Tibial nerve (tissue), 4 donors: Measurements from ENCODE around the gene PRSS12. TPM values are rescaled to one million over a fixed set of nuclear protein-coding genes. Genes with fewer than 3 reads are reported as not detected.
A peak's percentile ranks its signal among the peaks of the same experiment; 100 is the strongest.

Experiments used
- DNase-seq, 2 donors: peaks; one replicate each; pipeline ENCODE4 v3.0.0-alpha.2; 2019; ENCODE audit warnings: low spot score in 2 of 2
- H3K27ac ChIP-seq, 4 donors: fragments of 200-600 bp; sonication (generic) in 3 of 4; one replicate each; pipeline ENCODE4 v1.5.1; 2017 to 2019; ENCODE audit warnings: mild to moderate bottlenecking in 1 of 4
- H3K27me3 ChIP-seq, 2 donors: fragments of 200-600 bp; sonication (generic) in 1 of 2; one replicate each; pipeline versions ENCODE4 v1.5.1 to v1.6.0; 2017 to 2019
- H3K36me3 ChIP-seq, 3 donors: fragments of 200-600 bp; sonication (generic); one replicate each; pipeline ENCODE4 v1.5.1; 2018 to 2019
- H3K4me1 ChIP-seq, 4 donors: fragments of 200-600 bp; sonication (generic) in 3 of 4; one replicate each; pipeline ENCODE4 v1.5.1; 2017 to 2019
- H3K4me3 ChIP-seq, 4 donors: fragments of 200-600 bp; sonication (generic) in 3 of 4; one replicate each; pipeline ENCODE4 v1.5.1; 2017 to 2019; ENCODE audit warnings: mild to moderate bottlenecking in 1 of 4, moderate library complexity in 1 of 4
- H3K9me3 ChIP-seq, 4 donors: fragments of 200-600 bp; sonication (generic) in 3 of 4; one replicate each; pipeline ENCODE4 v1.5.1; 2017 to 2019
- CTCF ChIP-seq, 5 experiments: fragments of 200-600 bp in 3 of 5; fragments of 450-650 bp in 2 of 5; sonication (generic) in 3 of 5; IDR thresholded peaks; one replicate each; pipeline ENCODE4 v1.5.1; 2016 to 2019; ENCODE audit warnings: antibody characterized with exemption in 5 of 5, mild to moderate bottlenecking in 3 of 5, moderate library complexity in 2 of 5
- EP300 ChIP-seq, 2 donors: sonication (generic); formaldehyde crosslinking; IDR thresholded peaks; one replicate each; pipeline ENCODE4 v1.6.1; 2017; ENCODE audit warnings: antibody characterized with exemption in 2 of 2, mild to moderate bottlenecking in 1 of 2
- POLR2A ChIP-seq, 2 donors: fragments of 450-650 bp; IDR thresholded peaks; one replicate each; pipeline ENCODE4 v1.6.1; 2017; ENCODE audit warnings: antibody characterized with exemption in 2 of 2, mild to moderate bottlenecking in 2 of 2, moderate library complexity in 2 of 2
- WGBS, 2 donors: methylation state at CpG; one replicate each; pipeline ENCODE4 v1.1.5; 2018; 5-methylcytosine and 5-hydroxymethylcytosine counted together
- total RNA-seq, 4 donors: library from RNA; depleted of rRNA; stranded (reverse); fragments of >200 nt; gene quantifications; one replicate each; pipeline ENCODE4 v1.1.0, GENCODE V29; 2016

PRSS12 gene
- total RNA-seq, 4 donors from 2014 or later: under 0.01 to 0.90 (median 0.21) TPM; not detected in 1

GRCh38 chr4:118265312-118266144, 87.3 kb downstream of the PRSS12 start:
- WGBS, 2 donors: 30 to 35% methylated on average over 31 to 34 of the region's 64 CpGs
- TF ChIP-seq POLR2A (IDR thresholded peaks at IDR 0.05): no peak
- TF ChIP-seq EP300 (IDR thresholded peaks at IDR 0.05): no peak
- TF ChIP-seq CTCF (IDR thresholded peaks at IDR 0.05): no peak
- no peak overlapping the region for H3K27ac ChIP-seq
- no peak for DNase-seq
- peaks cover 0 to 9% (median 0%) of the 10 kb centered on the region in 4 donors for H3K4me1 ChIP-seq
- peaks cover 0 to 4% of the 10 kb centered on the region in 2 donors for H3K27me3 ChIP-seq
- H3K4me3 ChIP-seq: peak overlapping the region; percentile 27 to 58 (median 46)
- no peaks in the 10 kb centered on the region for H3K36me3 ChIP-seq
- H3K9me3 ChIP-seq: no peaks in the 10 kb centered on the region

- Histone ChIP-seq H3K36me3 (no peaks in the 10 kb centered on the region), H3K27ac (no peak overlapping the region), H3K27me3 (peaks cover 0 to 4% of the 10 kb centered on the region in 2 donors), H3K4me1 (peaks cover 0 to 8% (median 0%) of the 10 kb centered on the region in 4 donors), H3K9me3 (no peaks in the 10 kb centered on the region), H3K4me3 (no peak overlapping the region)
- TF ChIP-seq EP300 (IDR thresholded peaks at IDR 0.05): no peak
- no peak for TF ChIP-seq POLR2A (IDR thresholded peaks at IDR 0.05)
- no peak for TF ChIP-seq CTCF (IDR thresholded peaks at IDR 0.05)
- DNase-seq: no peak
- WGBS, 2 donors: 88 to 98% methylated on average over 3 of the region's 3 CpGs
Observed at GRCh38 chr4:118264096-118264495, 88.7 kb downstream of the PRSS12 start.

GRCh38 chr4:118260309-118260708, 92.5 kb downstream of the PRSS12 start:
- no peaks in the 10 kb centered on the region for H3K9me3 ChIP-seq
- WGBS, 2 donors: 97 to 99% methylated on average over 2 of the region's 2 CpGs

GRCh38 chr4:118259111-118259510, 93.7 kb downstream of the PRSS12 start:
- H3K36me3 ChIP-seq: no peaks in the 10 kb centered on the region
- DNase-seq: no peak
- no peak overlapping the region for H3K4me3 ChIP-seq
- no peak for TF ChIP-seq POLR2A (IDR thresholded peaks at IDR 0.05)
- TF ChIP-seq CTCF (IDR thresholded peaks at IDR 0.05): no peak
- no peak for TF ChIP-seq EP300 (IDR thresholded peaks at IDR 0.05)
- WGBS, 2 donors: 82 to 85% methylated on average over 3 of the region's 3 CpGs
- peaks cover 0 to 4% of the 10 kb centered on the region in 2 donors for H3K27me3 ChIP-seq
- H3K27ac ChIP-seq: no peak overlapping the region
- H3K9me3 ChIP-seq: no peaks in the 10 kb centered on the region
- no peaks in the 10 kb centered on the region for H3K4me1 ChIP-seq

More at GRCh38 chr4:118260309-118260708, 92.5 kb downstream of the PRSS12 start:
- TF ChIP-seq CTCF (IDR thresholded peaks at IDR 0.05) (no peak), POLR2A (IDR thresholded peaks at IDR 0.05) (no peak), EP300 (IDR thresholded peaks at IDR 0.05) (no peak)
- Histone ChIP-seq H3K36me3 (no peaks in the 10 kb centered on the region), H3K4me3 (no peak overlapping the region), H3K27me3 (peaks cover 0 to 4% of the 10 kb centered on the region in 2 donors), H3K27ac (no peak overlapping the region), H3K4me1 (peaks cover 0 to 3% (median 0%) of the 10 kb centered on the region in 4 donors)
- no peak for DNase-seq

- no peak overlapping the region for H3K27ac ChIP-seq
- TF ChIP-seq POLR2A (IDR thresholded peaks at IDR 0.05) (no peak), CTCF (IDR thresholded peaks at IDR 0.05) (no peak), EP300 (IDR thresholded peaks at IDR 0.05) (no peak)
- H3K27me3 ChIP-seq: no peaks in the 10 kb centered on the region
- no peak overlapping the region for H3K4me3 ChIP-seq
- H3K4me1 ChIP-seq: no peaks in the 10 kb centered on the region
- no peaks in the 10 kb centered on the region for H3K36me3 ChIP-seq
- no peak for DNase-seq
- peaks cover 0 to 5% (median 0%) of the 10 kb centered on the region in 4 donors for H3K9me3 ChIP-seq
Observed at GRCh38 chr4:118254368-118254767, 98.4 kb downstream of the PRSS12 start.
